Suprapubic skin (tissue), 3 donors: ENCODE results near the gene C10orf95.

ENCODE experiments used
- CTCF ChIP-seq, 2 donors: fragments of 200-600 bp in 1 of 2; fragments of 450-650 bp in 1 of 2; sonication (generic) in 1 of 2; IDR thresholded peaks; one replicate each; pipeline ENCODE4 v1.5.1; 2016 to 2019; ENCODE audit warnings: antibody characterized with exemption in 2 of 2, mild to moderate bottlenecking in 1 of 2, moderate library complexity in 1 of 2
- EP300 ChIP-seq: sonication (generic); formaldehyde crosslinking; IDR thresholded peaks from one replicate; pipeline ENCODE4 v1.6.1; 2017; ENCODE audit warnings: antibody characterized with exemption

DNA sequence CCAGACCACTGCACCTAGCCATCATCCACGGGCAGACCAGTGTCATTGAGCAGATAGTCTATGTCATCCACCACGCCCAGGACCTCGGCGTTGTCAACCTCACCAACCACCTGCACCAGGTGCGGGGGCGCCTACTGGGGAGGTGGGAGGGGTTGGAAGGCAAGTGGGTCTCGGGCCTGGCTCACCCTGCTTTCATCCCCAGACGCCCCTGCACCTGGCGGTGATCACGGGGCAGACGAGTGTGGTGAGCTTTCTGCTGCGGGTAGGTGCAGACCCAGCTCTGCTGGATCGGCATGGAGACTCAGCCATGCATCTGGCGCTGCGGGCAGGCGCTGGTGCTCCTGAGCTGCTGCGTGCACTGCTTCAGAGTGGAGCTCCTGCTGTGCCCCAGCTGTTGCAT is 51.3 kb downstream of the C10orf95 start:
- TF ChIP-seq CTCF (IDR thresholded peaks at IDR 0.05): no peak
- no peak for TF ChIP-seq EP300
